Measurements from ENCODE around the gene PLIN3.
"Not testable (repeated sequence)": the region's sequence is repeated elsewhere in the genome, so short reads cannot be mapped to it uniquely, and the experiment has no call there.

The PLIN3 gene, protein sequence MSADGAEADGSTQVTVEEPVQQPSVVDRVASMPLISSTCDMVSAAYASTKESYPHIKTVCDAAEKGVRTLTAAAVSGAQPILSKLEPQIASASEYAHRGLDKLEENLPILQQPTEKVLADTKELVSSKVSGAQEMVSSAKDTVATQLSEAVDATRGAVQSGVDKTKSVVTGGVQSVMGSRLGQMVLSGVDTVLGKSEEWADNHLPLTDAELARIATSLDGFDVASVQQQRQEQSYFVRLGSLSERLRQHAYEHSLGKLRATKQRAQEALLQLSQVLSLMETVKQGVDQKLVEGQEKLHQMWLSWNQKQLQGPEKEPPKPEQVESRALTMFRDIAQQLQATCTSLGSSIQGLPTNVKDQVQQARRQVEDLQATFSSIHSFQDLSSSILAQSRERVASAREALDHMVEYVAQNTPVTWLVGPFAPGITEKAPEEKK

DNA sequence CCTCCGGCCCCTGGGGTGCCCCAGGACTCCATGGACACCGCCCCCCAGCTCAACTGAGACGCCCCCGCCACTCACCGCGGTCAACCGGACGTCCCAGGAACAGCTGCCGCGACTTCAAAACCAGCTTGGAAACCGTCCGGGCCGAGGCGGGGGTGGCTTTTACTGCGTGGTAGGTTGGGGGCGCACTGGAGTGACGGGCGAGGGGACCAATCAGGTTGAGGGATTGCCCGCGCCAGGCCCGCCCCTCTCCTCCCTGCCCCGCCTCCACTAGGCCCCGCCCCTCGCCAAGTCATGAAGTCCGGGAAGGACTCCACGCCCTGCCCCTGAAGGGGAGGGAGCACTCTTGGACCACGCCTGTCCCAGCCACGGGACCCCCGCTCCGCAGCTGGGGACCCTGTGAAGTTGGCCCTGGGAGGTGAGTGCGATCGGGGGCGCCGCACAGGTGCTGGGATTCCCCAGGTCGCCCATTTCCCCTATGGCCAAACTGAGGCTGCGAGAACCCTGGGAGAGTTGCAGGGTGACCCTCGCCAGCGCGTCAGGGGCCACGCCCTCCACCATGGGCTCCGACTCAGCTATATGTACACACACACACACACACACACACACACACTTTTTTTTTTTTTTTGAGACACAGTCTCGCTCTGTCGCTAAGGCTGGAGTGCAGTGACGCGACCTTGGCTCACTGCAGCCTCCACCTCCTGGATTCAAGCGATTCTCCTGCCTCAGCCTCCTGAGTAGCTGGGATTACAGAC lies at the start of gene PLIN3:
Gene PLIN3, minus strand, starts transcription at position 134 of the 752 bp plus-strand sequence. CDS start 6,273 bp downstream, outside the sequence.
- DNase-seq: peak; percentile 39 to 95 (median 83)

DNA sequence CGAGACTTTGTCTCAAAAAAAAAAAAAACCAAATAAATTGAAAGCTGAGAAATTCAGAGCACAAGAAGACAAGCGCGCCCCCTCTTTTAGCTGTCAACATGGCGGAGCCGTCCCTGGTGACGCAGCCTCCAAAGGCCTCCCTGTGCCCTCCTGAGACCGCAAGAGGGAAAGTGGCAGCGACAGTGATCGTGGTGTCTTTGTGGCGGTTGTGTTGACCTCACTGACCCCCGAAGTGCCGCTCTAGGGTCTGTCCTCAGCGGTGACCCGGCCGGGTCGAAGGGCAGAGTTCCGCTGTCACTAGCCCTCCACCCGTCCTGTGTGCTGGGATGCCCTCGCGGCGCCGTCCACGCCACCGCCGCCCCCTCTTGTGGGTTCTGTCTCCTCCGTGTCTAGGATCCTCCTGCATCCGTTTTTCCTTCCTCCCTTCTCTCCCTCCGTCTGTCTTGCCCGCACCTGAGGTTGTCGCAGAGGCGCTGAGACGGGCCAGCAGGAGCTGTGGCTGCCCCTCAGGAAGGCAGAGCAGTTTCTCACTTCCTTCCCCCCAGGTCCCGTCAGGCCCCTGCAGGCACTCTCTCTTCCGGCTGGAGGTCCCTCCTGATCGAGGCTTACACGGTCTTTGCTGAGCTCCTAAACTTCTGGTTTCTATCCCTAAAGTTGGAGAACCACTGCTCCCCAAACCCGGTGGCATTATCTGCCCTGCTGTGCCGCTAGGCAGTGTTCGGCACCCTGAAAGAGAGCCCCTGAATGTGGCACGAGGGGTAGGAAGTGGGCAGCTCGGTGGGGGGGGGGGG lies 49.0 kb upstream of the PLIN3 start:
- no peak for DNase-seq

DNA sequence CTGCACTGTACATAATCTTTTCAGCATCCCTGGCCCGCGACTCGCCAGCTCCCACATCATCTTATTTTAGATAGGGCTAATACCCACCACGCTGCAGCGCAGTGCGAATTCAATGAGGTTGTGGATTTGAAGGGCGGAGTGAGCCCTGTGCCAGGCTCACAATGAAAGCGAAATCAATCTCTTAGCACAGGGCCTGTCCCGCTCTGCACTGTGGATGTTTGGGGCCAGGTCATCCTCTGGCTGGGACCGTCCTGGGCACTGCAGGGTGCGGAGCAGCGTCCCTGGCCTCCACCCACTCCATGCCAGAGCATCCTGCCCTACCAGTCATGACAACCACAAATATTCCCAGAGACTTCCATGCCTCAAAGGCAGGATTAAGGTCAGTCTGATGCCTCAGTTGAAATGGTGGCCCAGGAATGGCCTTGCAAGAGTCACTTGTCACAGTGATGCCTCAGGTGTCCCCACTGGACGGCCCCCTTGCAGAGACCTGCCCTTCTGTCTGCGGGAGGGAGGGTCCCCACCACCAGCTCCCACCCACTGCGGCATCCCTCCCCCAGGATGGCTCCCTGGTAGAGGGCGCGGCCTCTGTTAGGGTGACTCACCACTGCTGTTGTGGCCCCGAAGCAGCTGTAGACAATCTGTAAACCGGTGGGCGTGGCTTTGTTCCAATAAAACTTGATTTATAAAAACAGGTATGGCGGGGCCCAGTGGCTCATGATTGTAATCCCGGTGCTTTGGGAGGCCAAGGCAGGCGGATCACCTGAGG lies 47.5 kb upstream of the PLIN3 start:
- DNase-seq: peak in 1 of 56 donors; percentile 14

DNA sequence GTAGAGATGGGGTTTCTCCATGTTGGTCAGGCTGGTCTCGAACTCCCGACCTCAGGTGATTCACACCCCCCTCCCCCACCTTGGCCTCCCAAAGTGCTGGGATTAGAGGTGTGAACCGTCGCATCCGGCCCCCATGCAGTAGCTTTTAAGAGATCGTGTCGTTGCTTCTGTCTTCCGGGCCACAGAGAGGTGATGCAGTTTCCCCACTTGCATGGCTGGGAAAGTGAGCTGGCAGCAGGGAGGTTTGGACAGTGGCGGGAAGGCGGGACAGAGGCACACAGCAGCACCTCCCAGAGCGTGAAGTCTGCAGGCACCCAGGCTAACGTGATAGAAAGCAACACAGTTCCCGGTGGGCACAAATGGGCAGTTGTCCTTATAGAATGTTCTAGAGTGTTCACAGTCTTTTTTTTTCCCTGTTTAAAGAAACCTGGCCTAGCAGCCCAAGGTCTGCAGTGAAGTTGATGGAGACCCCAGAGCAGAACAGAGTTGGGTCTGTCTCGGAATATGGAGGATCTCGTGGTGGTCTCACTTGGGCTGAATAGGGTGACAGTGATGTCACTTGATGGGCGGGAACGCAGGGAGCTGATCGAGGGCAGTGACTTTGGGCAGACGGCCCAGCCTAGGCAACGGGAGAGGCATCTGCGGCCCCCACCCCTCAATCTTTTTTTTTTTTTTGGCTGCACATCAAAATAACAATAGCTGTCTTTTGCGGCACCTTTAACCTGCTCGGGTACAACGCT lies 46.7 kb upstream of the PLIN3 start:
- DNase-seq: no peak

DNA sequence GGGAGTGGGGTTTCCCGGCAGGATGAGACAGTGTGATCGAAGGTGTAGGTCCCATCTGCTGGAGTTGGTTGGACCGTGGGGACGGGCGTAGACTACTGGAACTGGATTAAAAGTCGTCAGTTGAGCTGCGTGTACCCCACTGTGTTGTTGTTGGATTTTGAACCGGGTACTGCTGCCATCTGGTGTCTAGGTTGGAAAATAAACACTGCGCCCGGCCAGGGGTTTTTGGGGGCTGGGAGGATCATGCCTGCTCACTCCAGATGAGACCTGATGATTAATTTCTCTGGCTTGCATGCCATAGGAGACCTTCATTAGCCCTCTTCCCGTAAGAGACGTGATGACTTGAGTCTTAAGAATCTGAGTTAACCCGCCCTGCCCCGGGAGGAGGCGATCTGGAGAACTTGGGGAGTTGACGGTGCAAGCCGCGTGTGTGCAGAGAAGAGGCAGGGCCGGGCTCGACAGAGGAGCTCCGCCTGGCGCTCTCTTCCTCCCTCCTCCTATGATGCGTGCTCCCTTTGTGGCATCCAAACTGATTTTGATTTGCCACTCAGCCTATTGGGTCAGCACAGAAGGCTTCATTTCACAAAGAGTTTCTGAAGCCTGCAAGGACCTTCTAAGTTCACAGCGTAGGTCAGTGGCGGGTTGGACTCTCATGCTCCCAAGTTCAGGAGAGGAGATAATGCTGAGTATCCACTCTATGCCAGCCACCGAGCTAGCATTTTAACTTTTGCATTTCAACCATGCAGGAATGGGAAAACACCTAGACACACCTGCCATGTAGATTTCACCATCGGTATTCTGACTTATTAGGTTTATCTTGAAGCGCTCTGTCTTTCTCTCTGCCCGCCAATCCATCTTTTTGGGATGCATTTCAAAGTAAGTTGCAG lies 44.6 kb upstream of the PLIN3 start:
- DNase-seq: peak in 50 of 56 donors; percentile 5 to 83 (median 54)

DNA sequence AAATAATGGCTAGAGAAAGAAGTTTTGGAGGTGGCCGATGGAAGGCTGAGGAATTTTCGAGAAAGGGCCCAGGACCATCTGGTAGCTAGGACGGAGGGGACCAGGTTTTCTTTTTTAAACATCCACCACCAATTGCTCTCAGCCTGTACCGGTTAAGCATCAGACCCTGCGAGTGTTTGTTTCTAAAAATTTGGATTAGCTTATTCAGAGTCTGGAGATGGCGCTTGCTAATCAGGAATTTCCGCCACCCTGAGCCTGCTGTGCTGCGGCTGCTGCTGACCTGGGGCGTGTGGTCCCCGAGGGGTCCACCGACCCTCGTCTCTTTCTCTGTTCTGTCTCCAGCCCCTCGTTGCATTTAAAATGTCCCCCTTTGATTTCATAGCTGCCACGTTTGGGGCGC lies 43.8 kb upstream of the PLIN3 start:
- DNase-seq: no peak

DNA sequence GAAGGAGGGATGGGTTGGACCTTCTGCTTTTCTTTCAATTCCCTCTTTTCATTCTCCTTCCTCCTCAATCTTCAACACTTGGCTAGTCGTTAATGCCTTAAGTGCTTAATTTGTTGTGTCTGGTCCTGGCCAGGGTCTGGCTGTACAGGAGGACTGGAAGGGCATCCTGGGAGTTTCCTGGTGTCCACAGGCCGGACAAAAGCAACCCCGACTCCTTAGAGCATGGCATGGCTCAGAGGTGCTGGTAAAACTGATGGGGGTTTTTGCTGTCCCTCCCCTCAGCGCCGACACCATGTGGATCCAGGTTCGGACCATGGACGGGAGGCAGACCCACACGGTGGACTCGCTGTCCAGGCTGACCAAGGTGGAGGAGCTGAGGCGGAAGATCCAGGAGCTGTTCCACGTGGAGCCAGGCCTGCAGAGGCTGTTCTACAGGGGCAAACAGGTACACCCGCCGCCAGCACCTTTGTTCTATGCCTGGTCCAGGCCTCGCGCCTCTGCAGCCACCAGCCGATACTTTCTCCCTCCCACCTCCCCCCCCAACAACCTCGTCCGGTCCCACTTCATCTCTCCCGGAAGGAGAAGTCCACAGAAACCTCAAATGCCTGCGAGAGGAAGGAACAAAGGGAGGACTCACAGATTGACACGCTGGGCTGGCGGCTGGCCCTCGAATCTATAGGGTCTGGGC lies 43.3 kb upstream of the PLIN3 start:
- DNase-seq: peak in 16 of 56 donors; percentile 6 to 34 (median 18)

DNA sequence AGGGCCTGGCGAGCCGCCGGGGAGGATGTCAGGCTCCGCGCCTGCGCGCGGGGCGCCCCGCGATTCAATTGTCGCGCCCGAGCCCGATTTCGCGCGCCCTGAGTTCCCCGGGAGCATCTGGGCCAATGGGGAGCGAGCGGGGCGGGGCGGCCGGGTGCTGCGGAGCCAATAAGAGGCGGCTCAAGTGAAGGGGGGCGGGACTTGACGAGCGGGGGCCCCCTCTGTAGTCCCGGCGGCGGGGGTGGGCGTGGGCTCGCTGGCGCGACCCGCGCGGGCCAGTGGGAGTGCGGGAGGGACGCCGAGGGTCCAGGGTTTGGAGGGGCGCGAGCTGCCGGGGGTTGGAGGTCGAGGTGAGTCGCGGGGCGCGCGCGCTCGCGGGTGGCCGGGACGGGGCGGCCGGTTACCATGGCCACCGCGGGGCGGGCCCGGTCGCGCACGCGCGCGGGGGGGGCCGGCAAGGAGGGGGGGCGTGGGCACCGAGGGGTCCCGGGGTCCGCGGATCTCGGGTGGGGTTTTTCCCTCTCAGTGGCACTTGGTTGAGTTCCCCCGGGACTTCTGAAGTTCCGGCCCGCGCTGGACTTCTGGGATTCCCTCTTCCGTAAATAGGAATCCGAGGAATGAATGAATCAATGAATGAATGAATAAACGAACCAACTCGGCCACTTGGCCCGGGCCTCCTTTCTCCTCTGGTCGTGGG lies 42.6 kb upstream of the PLIN3 start:
- peak in 55 of 56 donors; percentile 32 to 95 (median 84) for DNase-seq

DNA sequence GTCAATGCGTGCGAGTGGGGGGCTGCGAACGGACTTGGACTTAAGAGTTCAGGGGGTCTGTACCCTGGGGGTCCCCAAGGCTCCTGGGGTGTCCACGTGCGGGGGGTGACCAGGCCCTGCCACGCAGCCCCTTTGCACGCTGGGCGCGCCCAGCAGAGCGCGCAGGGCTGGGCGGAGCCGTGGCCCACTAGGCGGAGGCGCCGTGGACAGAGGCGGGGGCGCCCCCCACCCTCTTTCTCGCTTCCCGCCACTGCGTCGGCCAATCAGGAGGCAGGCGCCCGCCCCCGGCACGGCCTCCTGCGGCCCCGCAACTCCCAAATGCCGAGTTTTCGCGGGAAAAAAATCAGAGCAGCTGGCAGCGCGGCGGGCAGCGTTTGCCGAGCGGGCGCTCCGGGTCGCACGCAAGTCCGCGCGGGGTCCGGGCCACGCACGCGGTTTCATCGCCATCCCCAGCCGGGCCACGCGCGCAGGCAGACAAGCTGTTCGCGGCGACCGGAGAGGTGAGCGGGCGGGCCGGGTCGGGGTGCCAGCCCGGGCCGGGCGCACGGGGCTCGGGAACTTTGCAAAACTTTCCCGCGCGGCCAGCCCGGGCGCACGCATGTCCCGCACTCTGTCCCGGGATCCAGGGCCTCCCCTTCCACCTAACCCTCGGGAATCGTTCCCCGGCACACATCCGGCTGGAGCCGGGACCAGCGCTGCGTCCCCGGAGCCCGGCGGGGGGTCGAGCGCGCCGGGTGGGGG lies 41.9 kb upstream of the PLIN3 start, which contains the start of gene UHRF1:
Gene UHRF1, plus strand, starts transcription at position 346 of the 741 bp plus-strand sequence. CDS start 1,385 bp downstream, outside the sequence.
- no peak for DNase-seq

DNA sequence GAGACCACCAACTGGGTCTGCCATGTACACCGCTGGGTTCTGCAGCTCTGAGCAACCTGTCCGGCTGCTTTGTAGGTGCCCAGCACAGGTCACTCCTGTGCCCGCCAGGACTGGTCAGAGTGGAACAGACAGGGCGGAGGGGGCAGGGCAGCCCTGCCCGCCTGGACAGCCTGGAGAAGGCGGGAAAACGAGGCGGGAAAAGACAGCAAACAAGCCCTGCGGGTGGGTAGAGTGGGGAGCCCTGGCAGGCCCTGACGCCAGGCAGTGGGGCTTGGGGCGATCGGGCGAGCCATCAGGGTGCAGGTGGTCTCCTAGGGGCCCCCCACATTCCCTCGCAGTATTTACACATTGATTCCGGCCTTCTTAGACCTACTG lies 41.3 kb upstream of the PLIN3 start:
- no peak for DNase-seq

DNA sequence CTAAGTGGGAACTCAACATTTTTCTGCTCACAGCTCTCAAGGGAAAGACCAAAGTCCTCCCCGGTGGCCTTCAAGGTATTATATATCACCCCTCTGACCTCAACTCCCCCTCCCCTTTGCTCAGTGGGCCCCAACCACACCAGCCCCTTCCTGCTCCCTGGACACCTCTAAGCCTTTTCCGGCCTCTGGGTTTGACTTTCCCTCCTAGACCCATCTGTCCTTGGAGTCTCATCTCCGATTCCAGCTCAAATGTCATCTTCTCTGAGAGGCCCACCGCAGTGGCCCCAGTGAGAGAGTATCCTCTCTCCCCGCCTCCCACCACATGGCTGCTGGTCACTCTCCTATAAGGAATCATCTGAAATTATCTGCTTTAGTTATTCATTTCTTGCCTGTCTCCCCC lies 40.9 kb upstream of the PLIN3 start:
- no peak for DNase-seq

DNA sequence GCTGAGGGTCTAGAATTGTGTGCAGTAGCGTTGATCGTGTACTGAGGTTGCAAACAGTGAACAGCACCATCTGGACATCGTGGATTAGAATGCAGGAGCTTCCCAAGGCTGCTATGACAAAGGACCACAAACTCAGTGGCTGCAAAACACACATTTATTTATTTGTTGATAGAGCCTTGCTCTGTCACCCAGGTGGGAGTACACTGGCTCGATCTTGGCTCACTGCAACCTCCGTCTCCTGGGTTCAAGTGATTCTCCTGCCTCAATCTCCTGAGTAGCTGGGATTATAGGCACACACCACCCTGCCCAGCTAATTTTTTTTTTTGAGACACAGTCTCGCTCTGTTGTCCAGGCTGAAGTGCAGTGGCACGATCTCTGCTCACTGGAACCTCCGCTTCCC lies 39.5 kb upstream of the PLIN3 start:
- DNase-seq: no peak

DNA sequence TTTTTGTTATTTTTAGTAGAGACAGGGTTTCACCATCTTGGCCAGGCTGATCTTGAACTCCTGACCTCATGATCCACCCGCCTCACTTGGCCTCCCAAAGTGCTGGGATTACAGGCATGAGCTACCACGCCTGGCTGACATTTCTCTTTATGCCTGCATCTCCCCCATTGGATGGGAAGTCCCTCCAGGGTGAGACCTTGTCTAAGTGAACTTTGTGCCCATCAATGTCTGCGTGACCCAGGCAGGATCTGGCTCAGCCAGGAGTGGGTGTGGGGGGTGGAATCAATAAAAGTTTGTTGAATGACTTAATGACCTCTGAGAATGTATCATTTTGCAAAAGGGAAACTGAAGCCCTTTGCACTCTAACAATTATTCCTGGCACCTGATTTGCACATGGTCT lies 37.0 kb upstream of the PLIN3 start:
- DNase-seq: no peak

DNA sequence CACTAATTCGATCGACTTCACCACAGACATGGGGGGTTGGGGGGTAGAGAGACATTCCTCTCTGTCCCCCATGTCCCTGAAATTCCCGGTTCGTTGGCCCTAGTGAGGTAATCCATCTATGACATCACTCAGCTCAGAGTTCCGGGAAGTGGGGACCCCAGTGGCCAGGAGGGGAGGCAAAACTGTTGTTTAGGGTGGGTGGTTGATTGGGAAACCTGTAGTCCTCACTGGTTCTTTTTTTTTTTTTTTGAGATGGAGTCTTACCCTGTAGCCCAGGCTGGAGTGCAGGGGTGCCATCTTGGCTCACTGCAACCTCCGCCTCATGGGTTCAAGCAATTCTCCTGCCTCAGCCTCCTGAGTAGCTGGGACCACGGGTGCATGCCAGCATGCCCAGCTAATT lies 35.3 kb upstream of the PLIN3 start, which contains the start of gene ARRDC5:
Gene ARRDC5, minus strand, starts transcription at position 101 of the 400 bp plus-strand sequence. Its CDS starts 71 bp downstream, at position 30.
- no peak for DNase-seq

DNA sequence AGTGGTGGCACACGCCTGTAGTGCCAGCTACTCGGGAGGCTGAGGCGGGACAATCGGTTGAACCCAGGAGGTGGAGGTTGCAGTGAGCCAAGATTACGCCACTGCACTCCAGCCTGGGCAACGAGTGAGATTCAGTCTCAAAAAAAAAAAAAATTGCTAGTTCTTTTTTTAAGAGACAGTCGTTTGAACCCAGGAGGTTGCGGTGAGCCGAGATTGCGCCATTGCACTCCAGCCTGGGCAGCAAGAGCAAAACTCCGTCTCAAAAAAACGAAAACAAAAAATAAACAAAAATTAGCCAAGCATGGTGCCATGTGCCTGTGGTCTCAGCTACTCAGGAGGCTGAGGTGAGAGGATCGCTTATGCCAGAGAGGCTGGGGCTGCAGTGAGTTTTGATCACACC lies 33.4 kb upstream of the PLIN3 start:
- not testable (repeated sequence) for DNase-seq

DNA sequence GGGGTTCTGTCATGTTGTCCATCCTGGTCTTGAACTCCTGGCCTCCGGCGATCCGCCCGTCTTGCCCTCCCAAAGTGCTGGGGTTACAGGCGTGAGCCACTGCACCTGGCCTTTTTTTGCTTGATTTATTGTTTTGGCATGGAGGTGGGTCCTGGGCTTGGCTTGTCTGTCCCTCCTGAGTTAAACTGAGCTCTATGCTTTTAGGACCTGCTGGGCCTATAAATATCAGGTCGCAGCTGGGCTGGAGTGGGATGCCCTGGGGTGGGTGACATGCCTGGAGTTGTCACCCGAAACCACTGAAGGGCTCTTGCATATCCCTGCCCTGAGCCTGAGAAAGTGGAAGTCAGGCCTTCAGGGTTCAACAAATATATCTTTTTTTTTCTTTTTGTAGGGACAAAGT lies 29.7 kb upstream of the PLIN3 start:
- DNase-seq: no peak

DNA sequence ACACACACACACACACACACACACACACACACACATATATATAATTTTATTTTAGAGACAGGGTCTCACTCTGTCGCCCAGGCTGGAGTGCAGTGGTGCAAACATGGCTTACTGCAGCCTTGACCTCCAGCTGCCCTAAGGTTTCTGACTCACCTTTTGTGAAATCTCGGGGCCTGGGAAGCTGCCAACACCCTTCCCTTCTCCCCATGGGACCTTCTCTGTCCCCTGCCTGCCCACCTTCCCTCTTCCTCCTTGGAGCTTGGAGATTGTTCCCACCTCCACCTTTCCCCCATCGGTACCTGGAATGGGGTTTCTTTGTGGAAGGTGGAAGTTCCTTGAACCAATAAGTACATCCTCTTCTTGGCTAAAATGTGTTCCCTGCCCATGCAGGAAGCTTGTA lies 28.9 kb upstream of the PLIN3 start:
- DNase-seq: no peak

Measured in nucleus accumbens (tissue), 56 donors.